ENCODE data around the gene RHEBL1. TPM values are rescaled to one million over a fixed set of nuclear protein-coding genes. Genes with fewer than 3 reads are reported as not detected.

Gene RHEBL1
- total RNA-seq, 1 experiment from 2014 or later: 9.0 TPM

GRCh38 chr12:49032679-49033447 lies 36.9 kb downstream of the RHEBL1 start:
- no peak for TF ChIP-seq NFE2L1 (CRISPR knock-in tag; IDR thresholded peaks at IDR 0.05)
- no peak for TF ChIP-seq E2F4 (CRISPR knock-in tag; IDR thresholded peaks at IDR 0.05; ENCODE audit: borderline replicate concordance, low read depth)
- TF ChIP-seq ZNF317 (CRISPR knock-in tag; IDR thresholded peaks at IDR 0.05; ENCODE audit: borderline replicate concordance, low read depth): no peak
- no peak for TF ChIP-seq ELF4 (CRISPR knock-in tag; IDR thresholded peaks at IDR 0.05; ENCODE audit: low read depth)
- TF ChIP-seq E2F5 (CRISPR knock-in tag; IDR thresholded peaks at IDR 0.05): no peak
- no peak for TF ChIP-seq TEAD4 (CRISPR knock-in tag; IDR thresholded peaks at IDR 0.05)
- no peak for TF ChIP-seq CTCF (IDR thresholded peaks at IDR 0.05)
- ATAC-seq: no peak
- Mint-ChIP-seq H3K4me1 (no peaks in the 10 kb centered on the region), H3K36me3 (peaks cover 54% of the 10 kb centered on the region), H3K9me3 (no peaks in the 10 kb centered on the region), H3K27me3 (ENCODE audit: low read depth) (no peaks in the 10 kb centered on the region), H3K27ac (no peak overlapping the region), H3K4me3 (no peak overlapping the region)
- ChIA-PET POLR2A (interaction anchor here (1.4 kb wide), 1 partner anchor 11 kb away, joined by 3 read pairs; no protein-coding TSS in a partner anchor), CTCF (interaction anchor here (0.6 to 3.8 kb wide), 5 partner anchors 11 to 142 kb away, joined by 3 to 23 read pairs (median 5); no protein-coding TSS in a partner anchor)
- DNase-seq (ENCODE audit: low spot score): no peak

DNA sequence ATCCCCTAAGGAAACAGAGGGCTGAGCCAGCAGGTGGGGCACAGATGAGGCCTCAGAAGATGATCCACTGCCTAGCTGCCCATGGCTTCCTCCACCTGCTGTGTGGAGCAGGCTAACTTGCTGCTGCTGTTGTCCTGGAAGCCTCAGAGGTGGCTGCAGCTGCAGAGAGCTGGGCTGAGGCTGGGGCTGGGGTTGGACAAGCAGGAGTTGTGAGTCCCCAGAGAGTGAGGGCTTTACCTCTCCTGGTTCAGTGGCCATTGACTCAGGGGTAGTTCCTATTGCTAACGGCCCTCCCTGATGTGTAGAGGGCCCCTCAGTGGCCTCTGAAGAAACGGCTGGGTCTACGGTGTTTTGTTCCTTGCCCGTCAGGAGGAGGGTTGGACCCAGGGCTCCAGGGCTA lies 37.5 kb downstream of the RHEBL1 start:
- H3K36me3 Mint-ChIP-seq: peaks cover 57% of the 10 kb centered on the region
- H3K4me3 Mint-ChIP-seq: no peak overlapping the region
- H3K27me3 Mint-ChIP-seq (ENCODE audit: low read depth): no peaks in the 10 kb centered on the region
- TF ChIP-seq ZNF416 (CRISPR knock-in tag; IDR thresholded peaks at IDR 0.05) (no peak), OVOL2 (CRISPR knock-in tag; IDR thresholded peaks at IDR 0.05; ENCODE audit: borderline replicate concordance) (no peak), ZNF423 (CRISPR knock-in tag; IDR thresholded peaks at IDR 0.05) (no peak), TCF7 (CRISPR knock-in tag; IDR thresholded peaks at IDR 0.05; ENCODE audit: low read depth) (no peak), CREM (CRISPR knock-in tag; IDR thresholded peaks at IDR 0.05) (no peak), NFATC4 (CRISPR knock-in tag; IDR thresholded peaks at IDR 0.05) (no peak), ZNF396 (CRISPR knock-in tag; IDR thresholded peaks at IDR 0.05; ENCODE audit: borderline replicate concordance) (no peak), ZNF512 (CRISPR knock-in tag; IDR thresholded peaks at IDR 0.05; ENCODE audit: borderline replicate concordance) (no peak), ATF3 (CRISPR knock-in tag; conservative IDR thresholded peaks at IDR 0.05) (no peak), ZNF138 (CRISPR knock-in tag; conservative IDR thresholded peaks at IDR 0.05) (no peak), RORB (CRISPR knock-in tag; IDR thresholded peaks at IDR 0.05) (no peak), TEAD1 (CRISPR knock-in tag; IDR thresholded peaks at IDR 0.05) (no peak), ESRRA (CRISPR knock-in tag; IDR thresholded peaks at IDR 0.05; ENCODE audit: borderline replicate concordance) (no peak), TEAD4 (CRISPR knock-in tag; IDR thresholded peaks at IDR 0.05) (no peak), SP1 (CRISPR knock-in tag; conservative IDR thresholded peaks at IDR 0.05) (no peak)
- TF ChIP-seq, protein P1, sequence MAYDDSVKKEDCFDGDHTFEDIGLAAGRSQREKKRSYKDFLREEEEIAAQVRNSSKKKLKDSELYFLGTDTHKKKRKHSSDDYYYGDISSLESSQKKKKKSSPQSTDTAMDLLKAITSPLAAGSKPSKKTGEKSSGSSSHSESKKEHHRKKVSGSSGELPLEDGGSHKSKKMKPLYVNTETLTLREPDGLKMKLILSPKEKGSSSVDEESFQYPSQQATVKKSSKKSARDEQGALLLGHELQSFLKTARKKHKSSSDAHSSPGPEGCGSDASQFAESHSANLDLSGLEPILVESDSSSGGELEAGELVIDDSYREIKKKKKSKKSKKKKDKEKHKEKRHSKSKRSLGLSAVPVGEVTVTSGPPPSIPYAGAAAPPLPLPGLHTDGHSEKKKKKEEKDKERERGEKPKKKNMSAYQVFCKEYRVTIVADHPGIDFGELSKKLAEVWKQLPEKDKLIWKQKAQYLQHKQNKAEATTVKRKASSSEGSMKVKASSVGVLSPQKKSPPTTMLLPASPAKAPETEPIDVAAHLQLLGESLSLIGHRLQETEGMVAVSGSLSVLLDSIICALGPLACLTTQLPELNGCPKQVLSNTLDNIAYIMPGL (CRISPR knock-in tag; IDR thresholded peaks at IDR 0.05): no peak
- TF ChIP-seq, protein P2, sequence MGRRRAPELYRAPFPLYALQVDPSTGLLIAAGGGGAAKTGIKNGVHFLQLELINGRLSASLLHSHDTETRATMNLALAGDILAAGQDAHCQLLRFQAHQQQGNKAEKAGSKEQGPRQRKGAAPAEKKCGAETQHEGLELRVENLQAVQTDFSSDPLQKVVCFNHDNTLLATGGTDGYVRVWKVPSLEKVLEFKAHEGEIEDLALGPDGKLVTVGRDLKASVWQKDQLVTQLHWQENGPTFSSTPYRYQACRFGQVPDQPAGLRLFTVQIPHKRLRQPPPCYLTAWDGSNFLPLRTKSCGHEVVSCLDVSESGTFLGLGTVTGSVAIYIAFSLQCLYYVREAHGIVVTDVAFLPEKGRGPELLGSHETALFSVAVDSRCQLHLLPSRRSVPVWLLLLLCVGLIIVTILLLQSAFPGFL (CRISPR knock-in tag; IDR thresholded peaks at IDR 0.05; ENCODE audit: borderline replicate concordance): no peak
- TF ChIP-seq, protein P3, sequence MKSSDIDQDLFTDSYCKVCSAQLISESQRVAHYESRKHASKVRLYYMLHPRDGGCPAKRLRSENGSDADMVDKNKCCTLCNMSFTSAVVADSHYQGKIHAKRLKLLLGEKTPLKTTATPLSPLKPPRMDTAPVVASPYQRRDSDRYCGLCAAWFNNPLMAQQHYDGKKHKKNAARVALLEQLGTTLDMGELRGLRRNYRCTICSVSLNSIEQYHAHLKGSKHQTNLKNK (CRISPR knock-in tag; IDR thresholded peaks at IDR 0.05): no peak
- H3K4me1 Mint-ChIP-seq: no peaks in the 10 kb centered on the region
- DNase-seq (ENCODE audit: low spot score) (no peak), ATAC-seq (no peak)
- ChIA-PET CTCF (interaction anchor here (3.8 kb wide), 1 partner anchor 11 kb away, joined by 23 read pairs; no protein-coding TSS in a partner anchor), POLR2A (interaction anchor here (1.4 to 1.7 kb wide), 2 partner anchors 11 to 98 kb away, joined by 3 read pairs; no protein-coding TSS in a partner anchor)
- no peak overlapping the region for H3K27ac Mint-ChIP-seq
- H3K9me3 Mint-ChIP-seq: no peaks in the 10 kb centered on the region
